Colonic mucosa (tissue), 4 donors: ENCODE measurements around the gene MIPOL1. TPM values are rescaled to one million over a fixed set of nuclear protein-coding genes. Genes with fewer than 3 reads are reported as not detected.

Experiments used
- DNase-seq: peaks from one replicate; pipeline ENCODE4 v3.0.0-alpha.2; 2020
- H3K27ac ChIP-seq: fragments of 200-600 bp; one replicate; pipeline ENCODE4 v1.8.0; 2021
- H3K27me3 ChIP-seq: fragments of 200-600 bp; one replicate; pipeline ENCODE4 v1.8.0; 2021
- H3K36me3 ChIP-seq: fragments of 200-600 bp; one replicate; pipeline ENCODE4 v1.8.0; 2021
- H3K4me1 ChIP-seq: fragments of 200-600 bp; one replicate; pipeline ENCODE4 v1.8.0; 2021; ENCODE audit warnings: mild to moderate bottlenecking
- H3K4me3 ChIP-seq: fragments of 200-600 bp; one replicate; pipeline ENCODE4 v1.8.0; 2021
- H3K9ac ChIP-seq, 2 donors: one replicate each; pipeline ENCODE4 v1.7.0; 2013; ENCODE audit warnings: control low read depth in 2 of 2, low read depth in 2 of 2, low read length in 2 of 2
- H3K9me3 ChIP-seq: fragments of 200-600 bp; one replicate; pipeline ENCODE4 v1.8.0; 2021
- intact Hi-C: fragments of 100-400 bp; cut with DNase I; formaldehyde crosslinking; loops from one replicate; pipeline ENCODE4 v1.14.1; 2022
- total RNA-seq, 2 donors: library from RNA; stranded (reverse); fragmentation: NEBNext Ultra II Directional in 1 of 2; extraction: Animal tissue kit (Norgen Biotek cat#: 25700) in 1 of 2; gene quantifications; one replicate each; pipeline ENCODE4 v1.2.1, GENCODE V29; 2021
- TF ChIP-seq, protein P1 (sequence below): fragments of 200-600 bp; IDR thresholded peaks from one replicate; pipeline ENCODE4 v1.8.0; 2022; ENCODE audit warnings: antibody characterized with exemption, mild to moderate bottlenecking
- donor health status: healthy.
- donor health status: DM: no; HTN: no; CAD: no.
- donor health status: DM: no; HTN: no; CAD: no.

MIPOL1 gene
- total RNA-seq, 2 donors from 2014 or later = 4.9 to 7.7 TPM

DNA sequence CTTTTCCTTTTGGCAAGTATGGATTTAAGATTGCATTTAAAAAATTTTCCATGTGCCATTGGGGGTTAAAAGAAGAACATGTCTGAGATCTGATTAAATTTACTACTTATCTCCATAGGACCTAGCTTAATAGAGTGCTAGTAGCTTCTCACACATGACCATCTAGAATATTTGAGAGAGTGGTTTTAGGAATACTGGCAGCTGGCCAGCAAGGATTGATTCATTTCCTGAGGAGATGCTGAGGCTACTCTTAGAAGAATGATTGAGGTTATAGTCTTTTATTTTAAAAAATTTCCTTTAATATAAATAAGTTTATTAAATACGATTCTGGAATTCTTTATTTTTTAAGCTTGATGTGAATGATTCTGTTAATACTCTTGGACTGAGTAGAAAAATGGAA lies 56.2 kb downstream of the MIPOL1 start:
- TF ChIP-seq, protein P1, sequence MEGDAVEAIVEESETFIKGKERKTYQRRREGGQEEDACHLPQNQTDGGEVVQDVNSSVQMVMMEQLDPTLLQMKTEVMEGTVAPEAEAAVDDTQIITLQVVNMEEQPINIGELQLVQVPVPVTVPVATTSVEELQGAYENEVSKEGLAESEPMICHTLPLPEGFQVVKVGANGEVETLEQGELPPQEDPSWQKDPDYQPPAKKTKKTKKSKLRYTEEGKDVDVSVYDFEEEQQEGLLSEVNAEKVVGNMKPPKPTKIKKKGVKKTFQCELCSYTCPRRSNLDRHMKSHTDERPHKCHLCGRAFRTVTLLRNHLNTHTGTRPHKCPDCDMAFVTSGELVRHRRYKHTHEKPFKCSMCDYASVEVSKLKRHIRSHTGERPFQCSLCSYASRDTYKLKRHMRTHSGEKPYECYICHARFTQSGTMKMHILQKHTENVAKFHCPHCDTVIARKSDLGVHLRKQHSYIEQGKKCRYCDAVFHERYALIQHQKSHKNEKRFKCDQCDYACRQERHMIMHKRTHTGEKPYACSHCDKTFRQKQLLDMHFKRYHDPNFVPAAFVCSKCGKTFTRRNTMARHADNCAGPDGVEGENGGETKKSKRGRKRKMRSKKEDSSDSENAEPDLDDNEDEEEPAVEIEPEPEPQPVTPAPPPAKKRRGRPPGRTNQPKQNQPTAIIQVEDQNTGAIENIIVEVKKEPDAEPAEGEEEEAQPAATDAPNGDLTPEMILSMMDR = no peak
- Histone ChIP-seq H3K4me1 (no peaks in the 10 kb centered on the region), H3K27me3 (no peaks in the 10 kb centered on the region), H3K36me3 (no peaks in the 10 kb centered on the region), H3K9me3 (no peaks in the 10 kb centered on the region), H3K9ac (no peak overlapping the region), H3K4me3 (no peak overlapping the region), H3K27ac (no peak overlapping the region)
- intact Hi-C loops = no loop called here
- DNase-seq = no peak

DNA sequence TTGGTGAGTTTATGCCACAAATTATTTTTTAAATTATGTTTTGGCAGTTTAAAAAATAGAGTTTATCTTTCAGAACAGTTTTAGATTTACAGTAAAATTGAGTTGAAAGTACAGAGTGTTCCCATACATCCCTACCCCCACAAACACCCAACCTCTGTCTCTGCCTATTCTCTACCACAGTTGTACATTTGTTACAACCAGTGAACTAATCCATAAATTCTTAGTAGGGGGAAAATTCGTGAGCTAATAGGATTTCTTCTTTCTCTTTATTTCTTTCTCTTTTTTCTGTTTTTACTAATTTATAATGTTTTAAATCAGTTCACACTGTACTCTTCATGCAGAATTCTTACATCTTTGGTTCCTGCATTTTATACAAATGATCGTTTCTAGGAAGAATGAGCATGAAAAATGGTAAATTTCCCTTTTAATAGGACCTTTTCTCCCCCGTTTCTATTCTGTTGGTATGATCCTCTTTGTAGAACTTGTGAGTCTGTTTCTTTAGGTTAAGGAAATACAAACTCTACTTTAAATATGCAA lies 56.7 kb downstream of the MIPOL1 start:
- Histone ChIP-seq H3K27ac (no peak overlapping the region), H3K4me3 (no peak overlapping the region), H3K4me1 (no peaks in the 10 kb centered on the region), H3K9ac (no peak overlapping the region), H3K9me3 (no peaks in the 10 kb centered on the region), H3K27me3 (no peaks in the 10 kb centered on the region), H3K36me3 (no peaks in the 10 kb centered on the region)
- no peak for DNase-seq
- intact Hi-C loops = no loop called here
- TF ChIP-seq, protein P1 = no peak

DNA sequence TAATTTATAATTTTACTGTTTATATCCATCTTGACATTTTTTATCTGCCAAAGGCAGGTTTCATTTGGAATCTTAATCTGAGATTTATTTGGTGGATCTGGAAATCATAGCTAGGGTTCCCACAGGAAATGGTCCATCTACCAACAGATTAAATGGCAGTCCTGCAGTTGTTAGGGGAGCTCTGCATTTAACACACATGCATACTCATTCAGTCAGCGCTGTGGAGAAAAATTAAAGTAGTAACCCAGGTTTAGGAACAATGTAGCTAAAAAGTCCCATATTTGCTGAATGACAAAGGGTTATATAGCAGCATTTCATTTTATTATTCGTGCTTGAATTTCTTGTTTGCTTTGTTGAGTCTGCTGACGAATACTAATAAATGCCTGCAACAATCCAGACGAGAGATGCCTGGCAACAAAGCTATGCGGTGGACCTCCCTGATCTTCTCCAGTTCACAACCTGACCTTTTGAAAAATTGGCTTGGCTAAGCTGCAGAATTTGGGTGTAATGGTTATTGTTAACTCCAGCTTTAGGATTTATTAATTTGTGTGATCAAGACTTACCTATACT lies 59.8 kb downstream of the MIPOL1 start:
- intact Hi-C loops = no loop called here
- no peak overlapping the region for H3K9ac ChIP-seq
- no peak for DNase-seq
- no peaks in the 10 kb centered on the region for H3K9me3 ChIP-seq
- TF ChIP-seq, protein P1 = no peak
- H3K27me3 ChIP-seq = no peaks in the 10 kb centered on the region
- no peaks in the 10 kb centered on the region for H3K4me1 ChIP-seq
- H3K36me3 ChIP-seq = no peaks in the 10 kb centered on the region
- H3K27ac ChIP-seq = no peak overlapping the region
- H3K4me3 ChIP-seq = no peak overlapping the region

DNA sequence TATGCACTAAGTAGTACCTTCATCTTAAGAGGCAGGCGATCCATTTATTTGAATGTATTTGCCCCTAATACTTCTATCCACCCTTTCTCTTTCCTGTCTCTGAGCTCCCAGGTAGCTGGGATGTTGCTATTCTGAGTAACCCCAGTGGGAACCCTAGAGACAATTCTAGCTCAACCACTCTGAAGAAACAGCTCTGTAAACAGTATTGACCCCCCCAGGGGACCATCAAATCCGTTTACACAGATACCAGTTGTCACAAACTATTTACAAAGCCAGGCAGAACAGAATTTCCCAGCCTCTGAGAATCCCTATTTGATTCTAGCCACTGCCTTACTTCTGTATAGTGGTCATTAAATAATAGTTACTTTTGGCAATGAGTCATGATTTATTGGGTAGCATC lies 64.9 kb downstream of the MIPOL1 start:
- H3K36me3 ChIP-seq = no peaks in the 10 kb centered on the region
- no peak overlapping the region for H3K27ac ChIP-seq
- no peak overlapping the region for H3K9ac ChIP-seq
- no peaks in the 10 kb centered on the region for H3K9me3 ChIP-seq
- H3K4me1 ChIP-seq = no peaks in the 10 kb centered on the region
- no peak overlapping the region for H3K4me3 ChIP-seq
- intact Hi-C loops = no loop called here
- TF ChIP-seq, protein P1 = no peak
- no peak for DNase-seq
- no peaks in the 10 kb centered on the region for H3K27me3 ChIP-seq

DNA sequence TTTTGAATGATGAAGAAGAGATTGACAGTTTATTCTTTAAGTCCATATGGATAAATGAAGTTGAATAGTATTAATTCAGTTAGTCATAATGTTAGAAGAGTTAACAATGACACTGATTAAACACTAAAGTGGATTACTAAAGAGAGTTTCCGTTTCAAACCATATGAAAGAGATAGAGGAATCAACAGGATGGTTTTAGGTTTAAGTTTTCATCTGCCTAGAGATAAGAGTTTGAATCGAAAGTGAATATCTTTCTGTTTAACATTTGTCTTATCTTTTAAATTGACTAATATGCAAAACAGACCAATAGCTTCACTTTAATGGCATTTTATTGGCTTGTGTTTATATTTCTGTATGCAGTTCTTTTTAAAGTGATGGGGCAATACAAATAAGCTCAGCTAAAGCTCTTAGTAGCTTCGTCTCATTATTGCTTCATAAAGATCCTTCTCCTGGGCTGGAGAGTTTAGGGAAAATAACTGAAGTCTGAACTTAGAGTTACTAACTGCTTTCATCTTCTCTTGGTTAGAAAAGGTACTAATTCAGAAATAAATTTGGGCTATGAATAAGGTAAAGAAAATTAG lies 66.0 kb downstream of the MIPOL1 start:
- intact Hi-C loops = no loop called here

More for the DNA sequence above, 66.0 kb downstream of the MIPOL1 start:
- Histone ChIP-seq H3K27ac (no peak overlapping the region), H3K36me3 (no peaks in the 10 kb centered on the region), H3K9me3 (no peaks in the 10 kb centered on the region), H3K4me3 (no peak overlapping the region), H3K4me1 (no peaks in the 10 kb centered on the region), H3K27me3 (no peaks in the 10 kb centered on the region), H3K9ac (no peak overlapping the region)
- TF ChIP-seq, protein P1 = no peak
- DNase-seq = no peak
